ENCODE measurements around the gene ZNF358.

The ZNF358 gene

GRCh38 chr19:7552781-7553180 lies 36.9 kb downstream of the ZNF358 start:
- DNase-seq (ENCODE audit: low read depth): no peak
- TF ChIP-seq, protein P1, sequence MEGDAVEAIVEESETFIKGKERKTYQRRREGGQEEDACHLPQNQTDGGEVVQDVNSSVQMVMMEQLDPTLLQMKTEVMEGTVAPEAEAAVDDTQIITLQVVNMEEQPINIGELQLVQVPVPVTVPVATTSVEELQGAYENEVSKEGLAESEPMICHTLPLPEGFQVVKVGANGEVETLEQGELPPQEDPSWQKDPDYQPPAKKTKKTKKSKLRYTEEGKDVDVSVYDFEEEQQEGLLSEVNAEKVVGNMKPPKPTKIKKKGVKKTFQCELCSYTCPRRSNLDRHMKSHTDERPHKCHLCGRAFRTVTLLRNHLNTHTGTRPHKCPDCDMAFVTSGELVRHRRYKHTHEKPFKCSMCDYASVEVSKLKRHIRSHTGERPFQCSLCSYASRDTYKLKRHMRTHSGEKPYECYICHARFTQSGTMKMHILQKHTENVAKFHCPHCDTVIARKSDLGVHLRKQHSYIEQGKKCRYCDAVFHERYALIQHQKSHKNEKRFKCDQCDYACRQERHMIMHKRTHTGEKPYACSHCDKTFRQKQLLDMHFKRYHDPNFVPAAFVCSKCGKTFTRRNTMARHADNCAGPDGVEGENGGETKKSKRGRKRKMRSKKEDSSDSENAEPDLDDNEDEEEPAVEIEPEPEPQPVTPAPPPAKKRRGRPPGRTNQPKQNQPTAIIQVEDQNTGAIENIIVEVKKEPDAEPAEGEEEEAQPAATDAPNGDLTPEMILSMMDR (conservative IDR thresholded peaks at IDR 0.05; ENCODE audit: low read depth, low read length): no peak
- no peak overlapping the region for H3K4me3 ChIP-seq (ENCODE audit: low read length)

DNA sequence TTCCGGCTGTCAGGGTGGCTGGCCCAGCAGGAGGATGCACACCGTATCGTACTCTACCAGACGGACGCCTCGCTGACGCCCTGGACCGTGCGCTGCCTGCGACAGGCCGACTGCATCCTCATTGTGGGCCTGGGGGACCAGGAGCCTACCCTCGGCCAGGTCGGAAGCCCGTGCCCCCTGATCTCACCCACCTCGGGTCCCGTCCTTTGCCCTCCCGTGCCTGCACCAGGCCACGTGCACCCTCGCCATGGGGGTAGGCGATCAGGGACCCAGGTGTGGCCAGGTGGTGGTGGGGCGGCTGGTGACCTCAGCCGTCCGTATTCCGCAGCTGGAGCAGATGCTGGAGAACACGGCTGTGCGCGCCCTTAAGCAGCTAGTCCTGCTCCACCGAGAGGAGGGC lies 38.7 kb downstream of the ZNF358 start:
- TF ChIP-seq, protein P1 (conservative IDR thresholded peaks at IDR 0.05; ENCODE audit: low read depth, low read length): no peak
- no peak overlapping the region for H3K4me3 ChIP-seq (ENCODE audit: low read length)
- DNase-seq (ENCODE audit: low read depth): no peak

DNA sequence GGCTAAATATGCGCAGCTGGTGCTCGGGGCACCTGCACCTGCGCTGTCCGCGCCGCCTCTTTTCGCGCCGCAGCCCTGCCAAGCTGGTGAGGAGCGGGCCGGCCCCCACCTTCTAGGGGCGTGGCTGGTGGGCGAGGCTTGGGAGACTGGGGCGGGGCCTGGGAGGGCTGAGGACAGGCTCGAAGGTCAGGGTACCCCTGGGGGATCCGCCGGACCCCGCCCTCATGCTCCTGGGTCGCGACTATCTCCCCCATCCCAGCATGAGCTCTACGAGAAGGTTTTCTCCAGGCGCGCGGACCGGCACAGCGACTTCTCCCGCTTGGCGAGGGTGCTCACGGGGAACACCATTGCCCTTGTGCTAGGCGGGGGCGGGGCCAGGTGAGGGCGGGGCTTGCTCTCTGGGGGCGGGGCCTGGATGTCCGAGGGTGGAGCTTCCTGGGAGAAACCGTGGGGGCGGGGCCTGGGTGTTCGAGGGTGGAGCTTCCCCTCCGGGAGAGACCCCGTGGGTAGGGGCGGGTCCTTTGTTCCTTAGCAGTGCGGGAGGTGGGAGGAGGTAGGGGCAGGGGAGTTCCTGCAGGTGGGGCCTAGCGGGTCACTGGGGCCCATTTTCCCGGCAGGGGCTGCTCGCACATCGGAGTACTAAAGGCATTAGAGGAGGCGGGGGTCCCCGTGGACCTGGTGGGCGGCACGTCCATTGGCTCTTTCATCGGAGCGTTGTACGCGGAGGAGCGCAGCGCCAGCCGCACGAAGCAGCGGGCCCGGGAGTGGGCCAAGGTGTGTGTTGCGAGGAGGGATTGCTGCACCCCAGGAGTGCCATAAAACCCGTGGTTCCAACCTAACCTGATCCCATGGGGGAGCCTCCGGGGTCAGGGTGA lies 39.3 kb downstream of the ZNF358 start:
- H3K4me3 ChIP-seq (ENCODE audit: low read length): no peak overlapping the region
- TF ChIP-seq, protein P1 (conservative IDR thresholded peaks at IDR 0.05; ENCODE audit: low read depth, low read length): no peak
- DNase-seq (ENCODE audit: low read depth): no peak

DNA sequence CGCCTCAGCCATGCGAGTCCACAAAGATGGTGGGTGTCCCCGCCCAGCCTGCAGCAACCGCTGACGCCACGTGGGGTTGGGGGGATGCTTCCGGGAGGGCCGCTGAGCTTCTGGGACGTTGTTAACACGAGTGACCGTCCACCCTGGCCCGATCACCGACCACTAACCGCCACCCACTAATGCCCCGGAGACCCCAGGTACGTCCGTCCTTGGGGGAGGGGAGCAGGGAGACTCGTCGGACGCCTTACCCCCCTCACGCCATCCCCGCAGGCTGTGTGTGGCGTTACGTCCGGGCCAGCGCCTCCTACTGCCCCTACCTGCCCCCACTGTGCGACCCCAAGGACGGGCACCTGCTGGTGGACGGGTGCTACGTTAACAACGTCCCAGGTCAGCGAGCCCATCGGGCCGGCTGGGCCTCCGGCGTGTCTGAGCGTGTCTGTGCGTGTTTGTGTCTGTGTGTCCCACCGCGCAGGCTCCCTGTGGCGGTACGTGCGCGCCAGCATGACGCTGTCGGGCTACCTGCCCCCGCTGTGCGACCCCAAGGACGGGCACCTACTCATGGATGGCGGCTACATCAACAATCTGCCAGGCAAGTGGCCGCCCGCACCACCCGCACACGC lies 40.9 kb downstream of the ZNF358 start:
- TF ChIP-seq, protein P1 (conservative IDR thresholded peaks at IDR 0.05; ENCODE audit: low read depth, low read length): no peak
- no peak overlapping the region for H3K4me3 ChIP-seq (ENCODE audit: low read length)
- DNase-seq (ENCODE audit: low read depth): no peak

DNA sequence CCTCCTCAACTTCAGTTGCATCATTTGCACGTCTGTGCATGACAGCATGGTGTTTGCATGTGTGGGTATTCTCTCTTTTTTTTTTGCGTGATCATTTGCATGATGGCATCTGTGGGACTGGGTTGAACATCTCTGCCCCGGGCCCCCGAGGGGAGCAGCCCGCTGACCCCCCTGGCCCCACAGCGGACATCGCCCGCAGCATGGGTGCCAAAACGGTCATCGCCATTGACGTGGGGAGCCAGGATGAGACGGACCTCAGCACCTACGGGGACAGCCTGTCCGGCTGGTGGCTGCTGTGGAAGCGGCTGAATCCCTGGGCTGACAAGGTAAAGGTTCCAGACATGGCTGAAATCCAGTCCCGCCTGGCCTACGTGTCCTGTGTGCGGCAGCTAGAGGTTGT lies 42.8 kb downstream of the ZNF358 start:
- TF ChIP-seq, protein P1 (conservative IDR thresholded peaks at IDR 0.05; ENCODE audit: low read depth, low read length): no peak
- H3K4me3 ChIP-seq (ENCODE audit: low read length): no peak overlapping the region
- no peak for DNase-seq (ENCODE audit: low read depth)

- H3K4me3 ChIP-seq (ENCODE audit: low read length): no peak overlapping the region
- TF ChIP-seq, protein P1 (conservative IDR thresholded peaks at IDR 0.05; ENCODE audit: low read depth, low read length): no peak
- DNase-seq (ENCODE audit: low read depth): no peak
Measured at GRCh38 chr19:7559102-7559501, 43.2 kb downstream of the ZNF358 start.

GRCh38 chr19:7560255-7560654 lies 44.4 kb downstream of the ZNF358 start:
- H3K4me3 ChIP-seq (ENCODE audit: low read length): no peak overlapping the region
- DNase-seq (ENCODE audit: low read depth): no peak
- TF ChIP-seq, protein P1 (conservative IDR thresholded peaks at IDR 0.05; ENCODE audit: low read depth, low read length): no peak

All from retinal pigment epithelial cell (primary cell).